Testis (tissue), 3 donors: ENCODE data around the gene DDX31. TPM values are rescaled to one million over a fixed set of nuclear protein-coding genes. Genes with fewer than 3 reads are reported as not detected.

Experiments used
- DNase-seq: peaks from one replicate; pipeline ENCODE4 v3.0.0-alpha.2; 2019
- H3K27ac ChIP-seq, 2 donors: fragments of 200-600 bp; sonication (generic); one replicate each; pipeline ENCODE4 v1.5.1; 2019
- H3K27me3 ChIP-seq: fragments of 200-600 bp; sonication (generic); one replicate; pipeline ENCODE4 v1.5.1; 2019
- H3K36me3 ChIP-seq: fragments of 200-600 bp; sonication (generic); one replicate; pipeline ENCODE4 v1.5.1; 2017; ENCODE audit warnings: low read depth; ENCODE audit errors: missing control alignments
- H3K4me1 ChIP-seq: fragments of 200-600 bp; sonication (generic); one replicate; pipeline ENCODE4 v1.5.1; 2019
- H3K4me3 ChIP-seq, 2 donors: fragments of 200-600 bp; sonication (generic); one replicate each; pipeline ENCODE4 v1.5.1; 2017 to 2019
- H3K9me3 ChIP-seq: fragments of 200-600 bp; sonication (generic); one replicate; pipeline ENCODE4 v1.5.1; 2017
- POLR2A ChIP-seq: fragments of 450-650 bp; IDR thresholded peaks from one replicate; pipeline ENCODE4 v1.6.1; 2017; ENCODE audit warnings: antibody characterized with exemption, mild to moderate bottlenecking, moderate library complexity
- WGBS, 2 donors: methylation state at CpG; one replicate each; pipeline ENCODE4 v1.1.5; 2018; 5-methylcytosine and 5-hydroxymethylcytosine counted together
- intact Hi-C: fragments of 100-400 bp; cut with DNase I; formaldehyde crosslinking; loops from one replicate; pipeline ENCODE4 v1.15.1; 2023; ENCODE audit warnings: low total_unique reads
- polyA plus RNA-seq: library from polyadenylated mRNA; stranded (reverse); fragments of 350-450 nt; fragmentation: Illumina TruSeq; extraction: RNeasy Lipid Tissue Mini Kit (QIAGEN cat#74804); gene quantifications from one replicate; pipeline ENCODE4 v1.2.3, GENCODE V29; 2014; ENCODE audit warnings: low read depth, low replicate concordance; ENCODE audit not compliant: insufficient read depth
- total RNA-seq, 2 donors: library from RNA; depleted of rRNA; stranded (reverse); fragments of >200 nt; gene quantifications; one replicate each; pipeline ENCODE4 v1.2.3, GENCODE V29; 2016
- TF ChIP-seq, protein P1 (sequence below), 3 experiments: fragments of 450-650 bp in 2 of 3; fragments of 200-600 bp in 1 of 3; sonication (generic) in 1 of 3; IDR thresholded peaks; one replicate each; pipeline ENCODE4 v1.5.1; 2016 to 2019; ENCODE audit warnings: antibody characterized with exemption in 3 of 3, mild to moderate bottlenecking in 2 of 3, moderate library complexity in 1 of 3

DDX31 gene
- total and polyA plus RNA-seq, 3 donors from 2014 or later, result 17.9 to 24.2 (median 21.1) TPM

DNA sequence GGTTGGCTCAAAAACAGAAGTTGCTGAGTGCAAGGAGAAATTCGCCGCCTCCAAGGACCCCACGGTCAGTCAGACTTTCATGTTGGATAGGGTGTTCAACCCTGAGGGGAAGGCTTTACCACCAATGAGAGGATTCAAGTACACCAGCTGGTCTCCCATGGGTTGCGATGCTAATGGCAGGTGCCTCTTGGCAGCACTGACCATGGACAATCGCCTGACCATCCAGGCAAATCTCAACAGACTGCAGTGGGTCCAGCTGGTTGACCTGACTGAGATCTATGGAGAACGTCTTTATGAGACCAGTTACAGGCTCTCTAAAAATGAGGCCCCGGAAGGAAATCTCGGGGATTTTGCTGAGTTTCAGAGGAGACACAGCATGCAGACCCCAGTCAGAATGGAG, 8.2 kb upstream of the DDX31 start:
- 94% methylated on average over 7 to 8 of the region's 8 CpGs for WGBS, 2 donors

DNA sequence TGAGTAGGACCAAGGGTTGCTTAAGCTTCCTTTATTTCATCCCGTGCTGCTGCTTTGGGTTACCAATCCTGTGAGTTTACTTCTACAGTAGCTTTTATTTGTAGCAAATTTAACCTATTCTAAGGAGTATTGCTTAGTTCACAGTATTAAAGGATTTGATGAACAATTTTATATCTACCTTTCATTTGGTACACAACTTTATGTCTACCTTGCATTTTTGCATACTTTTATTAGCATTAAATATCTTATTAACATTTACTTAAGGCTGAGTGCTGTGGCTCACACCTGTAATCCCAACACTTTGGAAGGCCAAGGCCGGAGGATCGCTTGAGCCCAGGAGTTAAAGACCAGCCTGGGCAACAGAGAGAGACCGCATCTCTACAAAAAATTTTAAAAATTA, 4.7 kb upstream of the DDX31 start:
- H3K27me3 ChIP-seq, result no peaks in the 10 kb centered on the region
- no peak for DNase-seq
- H3K36me3 ChIP-seq, result no peaks in the 10 kb centered on the region
- 79 to 84% methylated on average over 4 of the region's 4 CpGs for WGBS, 2 donors
- intact Hi-C loops, result no loop called here
- H3K9me3 ChIP-seq, result no peaks in the 10 kb centered on the region
- H3K27ac ChIP-seq, result no peak overlapping the region
- H3K4me1 ChIP-seq, result peaks cover 13% of the 10 kb centered on the region
- no peak overlapping the region for H3K4me3 ChIP-seq
- TF ChIP-seq, protein P1, sequence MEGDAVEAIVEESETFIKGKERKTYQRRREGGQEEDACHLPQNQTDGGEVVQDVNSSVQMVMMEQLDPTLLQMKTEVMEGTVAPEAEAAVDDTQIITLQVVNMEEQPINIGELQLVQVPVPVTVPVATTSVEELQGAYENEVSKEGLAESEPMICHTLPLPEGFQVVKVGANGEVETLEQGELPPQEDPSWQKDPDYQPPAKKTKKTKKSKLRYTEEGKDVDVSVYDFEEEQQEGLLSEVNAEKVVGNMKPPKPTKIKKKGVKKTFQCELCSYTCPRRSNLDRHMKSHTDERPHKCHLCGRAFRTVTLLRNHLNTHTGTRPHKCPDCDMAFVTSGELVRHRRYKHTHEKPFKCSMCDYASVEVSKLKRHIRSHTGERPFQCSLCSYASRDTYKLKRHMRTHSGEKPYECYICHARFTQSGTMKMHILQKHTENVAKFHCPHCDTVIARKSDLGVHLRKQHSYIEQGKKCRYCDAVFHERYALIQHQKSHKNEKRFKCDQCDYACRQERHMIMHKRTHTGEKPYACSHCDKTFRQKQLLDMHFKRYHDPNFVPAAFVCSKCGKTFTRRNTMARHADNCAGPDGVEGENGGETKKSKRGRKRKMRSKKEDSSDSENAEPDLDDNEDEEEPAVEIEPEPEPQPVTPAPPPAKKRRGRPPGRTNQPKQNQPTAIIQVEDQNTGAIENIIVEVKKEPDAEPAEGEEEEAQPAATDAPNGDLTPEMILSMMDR (IDR thresholded peaks at IDR 0.05), result no peak
- TF ChIP-seq POLR2A, result no peak

More for the DNA sequence above, 8.2 kb upstream of the DDX31 start:
- H3K27me3 ChIP-seq, result no peaks in the 10 kb centered on the region
- intact Hi-C loops, result no loop called here
- H3K4me3 ChIP-seq, result no peak overlapping the region
- no peaks in the 10 kb centered on the region for H3K36me3 ChIP-seq
- TF ChIP-seq, protein P1 (IDR thresholded peaks at IDR 0.05), result no peak
- TF ChIP-seq POLR2A, result no peak
- no peak for DNase-seq
- no peaks in the 10 kb centered on the region for H3K9me3 ChIP-seq
- H3K4me1 ChIP-seq, result peaks cover 5% of the 10 kb centered on the region
- no peak overlapping the region for H3K27ac ChIP-seq

DNA sequence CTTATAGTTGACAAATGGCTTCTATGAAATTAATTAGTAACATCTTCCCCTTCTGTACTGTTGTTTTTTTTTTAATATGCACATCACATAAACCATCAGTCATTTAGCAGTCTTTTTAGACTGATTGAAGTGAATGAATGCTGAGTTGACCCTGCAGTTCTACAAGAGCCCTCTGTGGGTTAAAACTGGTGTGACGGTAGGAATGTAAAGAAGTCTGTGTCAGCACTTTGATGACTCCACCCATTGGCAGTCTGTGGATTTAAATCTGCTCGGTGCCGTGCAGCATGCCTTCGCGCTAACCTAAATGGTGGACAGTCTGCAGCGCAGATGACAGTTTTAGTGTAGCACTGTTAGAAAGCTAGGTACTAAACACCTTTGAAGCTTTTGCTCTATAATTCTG, 3.6 kb upstream of the DDX31 start:
- 25 to 36% methylated on average over 6 of the region's 6 CpGs for WGBS, 2 donors
- DNase-seq, result no peak
- intact Hi-C loops, result no loop called here

DNA sequence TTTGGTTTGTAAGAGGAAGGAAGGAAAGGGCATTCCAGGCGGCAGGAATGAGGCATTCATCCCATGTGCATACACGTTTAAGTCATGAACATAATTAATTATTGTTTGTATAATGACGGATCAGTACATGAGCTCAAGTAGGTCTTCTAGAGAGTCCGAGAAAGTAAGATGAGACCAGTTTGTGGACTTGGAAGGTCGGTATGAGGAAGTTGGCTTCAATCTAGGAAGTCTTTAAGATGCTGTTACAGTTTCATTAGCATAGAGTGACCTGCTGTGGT, 2.6 kb upstream of the DDX31 start:
- DNase-seq, result no peak
- H3K27me3 ChIP-seq, result no peaks in the 10 kb centered on the region
- intact Hi-C loops, result no loop called here
- 22 to 26% methylated on average over 5 of the region's 5 CpGs for WGBS, 2 donors
- H3K36me3 ChIP-seq, result no peaks in the 10 kb centered on the region
- H3K4me1 ChIP-seq, result peaks cover 13% of the 10 kb centered on the region
- no peaks in the 10 kb centered on the region for H3K9me3 ChIP-seq
- no peak overlapping the region for H3K4me3 ChIP-seq
- TF ChIP-seq POLR2A, result no peak
- TF ChIP-seq, protein P1 (IDR thresholded peaks at IDR 0.05), result no peak
- no peak overlapping the region for H3K27ac ChIP-seq

More for the DNA sequence above, 3.6 kb upstream of the DDX31 start:
- Histone ChIP-seq H3K9me3 (no peaks in the 10 kb centered on the region), H3K27me3 (no peaks in the 10 kb centered on the region), H3K27ac (no peak overlapping the region), H3K36me3 (no peaks in the 10 kb centered on the region), H3K4me3 (no peak overlapping the region), H3K4me1 (peaks cover 13% of the 10 kb centered on the region)
- TF ChIP-seq POLR2A, result no peak
- TF ChIP-seq, protein P1 (IDR thresholded peaks at IDR 0.05), result no peak

DNA sequence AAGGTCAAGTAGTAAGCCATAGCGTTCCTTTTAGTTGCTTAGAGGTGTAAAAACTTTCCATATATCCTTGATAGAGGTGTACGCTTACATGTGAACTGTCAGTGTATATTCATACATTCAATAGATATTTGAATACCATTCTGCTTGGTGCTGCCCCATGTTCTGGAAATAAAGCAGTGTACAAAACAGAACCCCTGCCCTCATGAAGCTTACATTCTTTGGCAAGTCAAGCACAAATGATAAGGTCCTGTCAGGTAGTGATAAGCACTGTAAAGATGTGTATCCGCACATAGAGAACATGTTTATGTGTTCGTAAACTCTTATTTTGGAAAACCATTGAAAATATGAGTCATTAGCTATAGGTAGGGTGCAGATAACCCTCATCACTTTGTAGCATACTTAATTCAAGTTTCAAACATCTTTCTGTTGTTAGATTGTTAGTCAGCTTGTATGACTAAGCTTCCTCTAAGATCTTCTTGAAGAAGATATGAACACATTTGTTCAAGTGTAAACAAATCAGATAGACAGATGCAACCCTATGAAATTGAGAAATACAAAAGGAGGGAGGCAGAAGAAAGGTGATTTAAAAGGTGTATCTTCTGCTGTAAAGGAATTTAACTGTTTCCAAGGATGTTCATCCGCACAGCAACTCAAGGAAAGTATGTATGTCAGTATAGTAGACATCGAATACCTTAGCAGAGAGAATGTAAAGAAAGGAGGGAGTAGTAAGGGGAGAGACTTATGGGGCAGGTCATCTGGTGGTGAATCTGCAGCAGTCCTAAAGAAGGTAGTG, 2.0 kb upstream of the DDX31 start:
- H3K4me1 ChIP-seq, result peaks cover 13% of the 10 kb centered on the region
- WGBS, 2 donors, result 55 to 66% methylated on average over 6 of the region's 6 CpGs

More for the DNA sequence above, 2.0 kb upstream of the DDX31 start:
- no peak for TF ChIP-seq POLR2A
- TF ChIP-seq, protein P1 (IDR thresholded peaks at IDR 0.05), result no peak
- H3K9me3 ChIP-seq, result no peaks in the 10 kb centered on the region
- H3K4me3 ChIP-seq, result peak overlapping the region; percentile 69 to 90
- H3K27ac ChIP-seq, result no peak overlapping the region
- no peaks in the 10 kb centered on the region for H3K36me3 ChIP-seq
- no peaks in the 10 kb centered on the region for H3K27me3 ChIP-seq
- intact Hi-C loops, result no loop called here
- no peak for DNase-seq
